ENCODE results near the gene TSSK3. TPM values are rescaled to one million over a fixed set of nuclear protein-coding genes. Genes with fewer than 3 reads are reported as not detected.

TSSK3 gene
- total and polyA plus RNA-seq, 9 of the 15 experiments (the other 6 are each of a cell fraction or from before 2014, with no cell fraction given): 0.27 to 2.8 (median 1.9) TPM

DNA sequence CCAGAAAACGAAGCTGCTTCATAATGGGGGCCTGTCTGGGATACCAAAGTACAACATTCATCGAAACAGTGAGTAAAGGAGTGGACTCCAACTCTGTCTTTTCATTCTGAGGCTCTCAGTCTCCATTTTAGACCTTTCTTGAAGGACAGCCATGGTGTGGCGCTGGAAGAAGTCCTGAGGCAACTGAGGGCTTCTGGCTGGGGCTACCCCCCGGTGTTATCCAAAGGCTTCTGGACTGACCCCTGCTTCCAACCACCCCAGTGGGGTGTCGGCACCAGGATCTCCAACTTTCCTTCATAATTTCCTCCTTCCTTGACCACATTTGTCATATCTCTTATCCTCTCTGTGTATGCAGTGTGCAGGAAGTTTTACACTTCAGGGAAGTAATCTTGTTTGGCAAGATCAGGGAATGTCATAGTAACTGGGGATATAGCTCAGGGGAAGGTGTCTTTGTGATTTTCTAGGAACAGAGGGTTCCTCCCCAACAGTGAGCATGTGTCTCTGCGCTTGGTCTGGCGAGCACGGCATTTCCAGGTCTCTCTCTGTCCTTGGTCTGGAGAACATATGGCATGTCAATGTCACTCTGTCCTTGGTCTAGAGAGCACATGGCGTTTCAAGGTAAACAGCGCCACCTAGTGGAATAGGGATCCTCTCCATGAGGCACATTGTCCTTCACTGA lies 51.3 kb downstream of the TSSK3 start (continued):
- TF ChIP-seq FOXK2 (conservative IDR thresholded peaks at IDR 0.05 in 1 of 2, IDR thresholded peaks at IDR 0.05 in 1 of 2; ENCODE audit: low read depth in 2 of 2): peak in 1 of 2 experiments; percentile 55; a peak in 1 of 4 replicates
- TF ChIP-seq, protein P1, sequence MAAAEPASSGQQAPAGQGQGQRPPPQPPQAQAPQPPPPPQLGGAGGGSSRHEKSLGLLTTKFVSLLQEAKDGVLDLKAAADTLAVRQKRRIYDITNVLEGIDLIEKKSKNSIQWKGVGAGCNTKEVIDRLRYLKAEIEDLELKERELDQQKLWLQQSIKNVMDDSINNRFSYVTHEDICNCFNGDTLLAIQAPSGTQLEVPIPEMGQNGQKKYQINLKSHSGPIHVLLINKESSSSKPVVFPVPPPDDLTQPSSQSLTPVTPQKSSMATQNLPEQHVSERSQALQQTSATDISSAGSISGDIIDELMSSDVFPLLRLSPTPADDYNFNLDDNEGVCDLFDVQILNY (CRISPR knock-in tag; IDR thresholded peaks at IDR 0.05): 0 out of 2 replicates have a peak, but pooled peaks have one; percentile 51
- TF ChIP-seq RNF2 (IDR thresholded peaks at IDR 0.05): no peak
- TF ChIP-seq, protein P2, sequence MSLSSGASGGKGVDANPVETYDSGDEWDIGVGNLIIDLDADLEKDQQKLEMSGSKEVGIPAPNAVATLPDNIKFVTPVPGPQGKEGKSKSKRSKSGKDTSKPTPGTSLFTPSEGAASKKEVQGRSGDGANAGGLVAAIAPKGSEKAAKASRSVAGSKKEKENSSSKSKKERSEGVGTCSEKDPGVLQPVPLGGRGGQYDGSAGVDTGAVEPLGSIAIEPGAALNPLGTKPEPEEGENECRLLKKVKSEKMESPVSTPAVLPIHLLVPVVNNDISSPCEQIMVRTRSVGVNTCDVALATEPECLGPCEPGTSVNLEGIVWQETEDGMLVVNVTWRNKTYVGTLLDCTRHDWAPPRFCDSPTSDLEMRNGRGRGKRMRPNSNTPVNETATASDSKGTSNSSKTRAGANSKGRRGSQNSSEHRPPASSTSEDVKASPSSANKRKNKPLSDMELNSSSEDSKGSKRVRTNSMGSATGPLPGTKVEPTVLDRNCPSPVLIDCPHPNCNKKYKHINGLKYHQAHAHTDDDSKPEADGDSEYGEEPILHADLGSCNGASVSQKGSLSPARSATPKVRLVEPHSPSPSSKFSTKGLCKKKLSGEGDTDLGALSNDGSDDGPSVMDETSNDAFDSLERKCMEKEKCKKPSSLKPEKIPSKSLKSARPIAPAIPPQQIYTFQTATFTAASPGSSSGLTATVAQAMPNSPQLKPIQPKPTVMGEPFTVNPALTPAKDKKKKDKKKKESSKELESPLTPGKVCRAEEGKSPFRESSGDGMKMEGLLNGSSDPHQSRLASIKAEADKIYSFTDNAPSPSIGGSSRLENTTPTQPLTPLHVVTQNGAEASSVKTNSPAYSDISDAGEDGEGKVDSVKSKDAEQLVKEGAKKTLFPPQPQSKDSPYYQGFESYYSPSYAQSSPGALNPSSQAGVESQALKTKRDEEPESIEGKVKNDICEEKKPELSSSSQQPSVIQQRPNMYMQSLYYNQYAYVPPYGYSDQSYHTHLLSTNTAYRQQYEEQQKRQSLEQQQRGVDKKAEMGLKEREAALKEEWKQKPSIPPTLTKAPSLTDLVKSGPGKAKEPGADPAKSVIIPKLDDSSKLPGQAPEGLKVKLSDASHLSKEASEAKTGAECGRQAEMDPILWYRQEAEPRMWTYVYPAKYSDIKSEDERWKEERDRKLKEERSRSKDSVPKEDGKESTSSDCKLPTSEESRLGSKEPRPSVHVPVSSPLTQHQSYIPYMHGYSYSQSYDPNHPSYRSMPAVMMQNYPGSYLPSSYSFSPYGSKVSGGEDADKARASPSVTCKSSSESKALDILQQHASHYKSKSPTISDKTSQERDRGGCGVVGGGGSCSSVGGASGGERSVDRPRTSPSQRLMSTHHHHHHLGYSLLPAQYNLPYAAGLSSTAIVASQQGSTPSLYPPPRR (CRISPR knock-in tag; IDR thresholded peaks at IDR 0.05; ENCODE audit: borderline replicate concordance): 0 out of 2 replicates have a peak, but pooled peaks have one; percentile 59
- no peak for TF ChIP-seq ZNF79 (CRISPR knock-in tag; IDR thresholded peaks at IDR 0.05; ENCODE audit: low read depth)
- no peak for TF ChIP-seq BDP1 (IDR thresholded peaks at IDR 0.05; ENCODE audit: insufficient read depth, insufficient read length)
- no peak for TF ChIP-seq HNRNPLL (IDR thresholded peaks at IDR 0.05; ENCODE audit: low read depth, low read length, poor library complexity, severe bottlenecking)
- peak in 1 of 2 experiments; percentile 86; a peak in 2 of 4 replicates for TF ChIP-seq ARNT (IDR thresholded peaks at IDR 0.05)
- TF ChIP-seq TEAD2 (tag; IDR thresholded peaks at IDR 0.05): no peak
- TF ChIP-seq FOXM1 (IDR thresholded peaks at IDR 0.05; ENCODE audit: low read depth): 0 out of 2 replicates have a peak, but pooled peaks have one; percentile 11
- TF ChIP-seq FOXM1 (CRISPR knock-in tag; IDR thresholded peaks at IDR 0.05; ENCODE audit: low read depth): no peak
- no peak; the same call in 1 of the 2 replicates for TF ChIP-seq SMAD4 (CRISPR knock-in tag; conservative IDR thresholded peaks at IDR 0.05)
- peak; percentile 19 for TF ChIP-seq NEUROD1 (IDR thresholded peaks at IDR 0.05; ENCODE audit: borderline replicate concordance, low read depth, low read length, partially characterized antibody)
- TF ChIP-seq, protein P3, sequence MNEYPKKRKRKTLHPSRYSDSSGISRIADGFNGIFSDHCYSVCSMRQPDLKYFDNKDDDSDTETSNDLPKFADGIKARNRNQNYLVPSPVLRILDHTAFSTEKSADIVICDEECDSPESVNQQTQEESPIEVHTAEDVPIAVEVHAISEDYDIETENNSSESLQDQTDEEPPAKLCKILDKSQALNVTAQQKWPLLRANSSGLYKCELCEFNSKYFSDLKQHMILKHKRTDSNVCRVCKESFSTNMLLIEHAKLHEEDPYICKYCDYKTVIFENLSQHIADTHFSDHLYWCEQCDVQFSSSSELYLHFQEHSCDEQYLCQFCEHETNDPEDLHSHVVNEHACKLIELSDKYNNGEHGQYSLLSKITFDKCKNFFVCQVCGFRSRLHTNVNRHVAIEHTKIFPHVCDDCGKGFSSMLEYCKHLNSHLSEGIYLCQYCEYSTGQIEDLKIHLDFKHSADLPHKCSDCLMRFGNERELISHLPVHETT (CRISPR knock-in tag; conservative IDR thresholded peaks at IDR 0.05 in 1 of 2, IDR thresholded peaks at IDR 0.05 in 1 of 2): no peak
- TF ChIP-seq MTA1 (IDR thresholded peaks at IDR 0.05; ENCODE audit: borderline replicate concordance): no peak
- no peak for TF ChIP-seq ZC3H8 (IDR thresholded peaks at IDR 0.05)
- no peak for TF ChIP-seq RBM15 (IDR thresholded peaks at IDR 0.05; ENCODE audit: insufficient read depth, low read length)
- no peak for TF ChIP-seq ZNF239 (CRISPR knock-in tag; IDR thresholded peaks at IDR 0.05)
- TF ChIP-seq, protein P4, sequence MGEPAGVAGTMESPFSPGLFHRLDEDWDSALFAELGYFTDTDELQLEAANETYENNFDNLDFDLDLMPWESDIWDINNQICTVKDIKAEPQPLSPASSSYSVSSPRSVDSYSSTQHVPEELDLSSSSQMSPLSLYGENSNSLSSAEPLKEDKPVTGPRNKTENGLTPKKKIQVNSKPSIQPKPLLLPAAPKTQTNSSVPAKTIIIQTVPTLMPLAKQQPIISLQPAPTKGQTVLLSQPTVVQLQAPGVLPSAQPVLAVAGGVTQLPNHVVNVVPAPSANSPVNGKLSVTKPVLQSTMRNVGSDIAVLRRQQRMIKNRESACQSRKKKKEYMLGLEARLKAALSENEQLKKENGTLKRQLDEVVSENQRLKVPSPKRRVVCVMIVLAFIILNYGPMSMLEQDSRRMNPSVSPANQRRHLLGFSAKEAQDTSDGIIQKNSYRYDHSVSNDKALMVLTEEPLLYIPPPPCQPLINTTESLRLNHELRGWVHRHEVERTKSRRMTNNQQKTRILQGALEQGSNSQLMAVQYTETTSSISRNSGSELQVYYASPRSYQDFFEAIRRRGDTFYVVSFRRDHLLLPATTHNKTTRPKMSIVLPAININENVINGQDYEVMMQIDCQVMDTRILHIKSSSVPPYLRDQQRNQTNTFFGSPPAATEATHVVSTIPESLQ (CRISPR knock-in tag; IDR thresholded peaks at IDR 0.05): no peak; the same call in 1 of the 2 replicates
